NCI-H748 (cell line): Measurements from ENCODE around the gene ZNF177.

Experiments
- DNase-seq: peaks from one replicate; lab custom pipeline; 2025; ENCODE audit not compliant: unreplicated experiment; lab: John Stamatoyannopoulos, UW

The ZNF177 gene

GRCh38 chr19:9427941-9428340 is 65.1 kb downstream of the ZNF177 start:
- no peak for DNase-seq

- no peak for DNase-seq
Measured at GRCh38 chr19:9430444-9430843, 67.6 kb downstream of the ZNF177 start.

- peak; percentile 22 for DNase-seq
Measured at GRCh38 chr19:9431475-9431874, 68.7 kb downstream of the ZNF177 start.
